ENCODE data around the gene MDM1. TPM values are rescaled to one million over a fixed set of nuclear protein-coding genes. Genes with fewer than 3 reads are reported as not detected.

Gene MDM1
- total and polyA plus RNA-seq, 2 of the 13 experiments (the other 11 are each of a cell fraction or from before 2014, with no cell fraction given) = 4.6 to 15.2 TPM

DNA sequence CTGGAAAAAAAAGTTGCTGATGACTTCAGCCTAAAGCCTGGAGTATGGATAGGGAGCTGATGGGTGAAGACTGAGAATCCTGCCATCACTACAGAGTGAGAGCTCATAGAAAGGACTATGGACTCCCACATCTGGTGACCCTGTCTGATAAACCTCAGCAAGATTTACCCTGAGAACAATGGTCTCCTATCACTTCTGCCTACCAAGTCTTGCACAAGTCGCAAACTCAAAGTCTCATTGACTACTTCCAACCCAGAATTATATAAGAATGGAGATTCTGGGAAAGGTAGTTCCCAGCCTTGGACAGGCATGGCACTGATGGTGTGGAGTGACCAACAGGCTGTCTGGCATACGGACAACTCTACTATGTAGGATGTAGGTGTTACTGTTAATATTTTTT lies 9.7 kb upstream of the MDM1 start (continued):
- TF ChIP-seq THAP11 (CRISPR knock-in tag; IDR thresholded peaks at IDR 0.05) (peak; percentile 80), ZNF468 (CRISPR knock-in tag; IDR thresholded peaks at IDR 0.05) (no peak), KAT2B (IDR thresholded peaks at IDR 0.05; ENCODE audit: borderline replicate concordance, low read depth, low read length) (no peak), CBFB (CRISPR knock-in tag; IDR thresholded peaks at IDR 0.05) (0 out of 2 replicates have a peak, but pooled peaks have one; percentile 10), KDM1A (CRISPR knock-in tag; IDR thresholded peaks at IDR 0.05) (0 out of 2 replicates have a peak, but pooled peaks have one; percentile 43), ZNF776 (CRISPR knock-in tag; IDR thresholded peaks at IDR 0.05) (no peak), ZNF121 (CRISPR knock-in tag; IDR thresholded peaks at IDR 0.05) (no peak), TEAD3 (CRISPR knock-in tag; optimal IDR thresholded peaks at IDR 0.05; ENCODE audit: borderline replicate concordance) (peak; percentile 42), AHR (CRISPR knock-in tag; IDR thresholded peaks at IDR 0.05) (no peak), CEBPB (IDR thresholded peaks at IDR 0.05; ENCODE audit: borderline replicate concordance, low read depth, low read length) (peak; percentile 92), HMG20B (CRISPR knock-in tag; conservative IDR thresholded peaks at IDR 0.05) (peak; percentile 45; the same call in 1 of the 2 replicates), ZNF556 (CRISPR knock-in tag; IDR thresholded peaks at IDR 0.05; ENCODE audit: borderline replicate concordance) (no peak), GPN1 (CRISPR knock-in tag; IDR thresholded peaks at IDR 0.05; ENCODE audit: borderline replicate concordance) (no peak)
- TF ChIP-seq, protein P1, sequence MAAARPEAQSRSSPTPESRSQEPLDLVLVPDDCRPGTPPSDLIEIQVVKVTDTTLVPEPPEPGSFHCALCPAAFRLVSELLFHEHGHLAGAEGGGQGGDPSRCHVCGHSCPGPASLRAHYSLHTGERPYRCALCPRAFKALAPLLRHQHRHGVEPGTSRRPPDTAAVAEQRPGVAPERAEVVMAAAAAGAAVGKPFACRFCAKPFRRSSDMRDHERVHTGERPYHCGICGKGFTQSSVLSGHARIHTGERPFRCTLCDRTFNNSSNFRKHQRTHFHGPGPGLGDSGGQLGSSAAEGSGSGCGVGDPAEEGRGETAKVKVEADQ (CRISPR knock-in tag; IDR thresholded peaks at IDR 0.05; ENCODE audit: borderline replicate concordance) = no peak
- TF ChIP-seq, protein P2, sequence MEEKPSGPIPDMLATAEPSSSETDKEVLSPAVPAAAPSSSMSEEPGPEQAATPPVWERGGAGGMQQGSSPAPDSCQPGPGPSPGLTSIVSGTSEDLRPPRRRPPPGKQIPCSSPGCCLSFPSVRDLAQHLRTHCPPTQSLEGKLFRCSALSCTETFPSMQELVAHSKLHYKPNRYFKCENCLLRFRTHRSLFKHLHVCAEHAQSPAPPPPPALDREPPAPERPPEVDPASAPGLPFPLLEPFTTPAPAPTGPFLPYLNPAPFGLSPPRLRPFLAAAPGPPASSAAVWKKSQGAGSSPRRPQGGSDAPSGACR (CRISPR knock-in tag; IDR thresholded peaks at IDR 0.05) = no peak
- TF ChIP-seq, protein P3, sequence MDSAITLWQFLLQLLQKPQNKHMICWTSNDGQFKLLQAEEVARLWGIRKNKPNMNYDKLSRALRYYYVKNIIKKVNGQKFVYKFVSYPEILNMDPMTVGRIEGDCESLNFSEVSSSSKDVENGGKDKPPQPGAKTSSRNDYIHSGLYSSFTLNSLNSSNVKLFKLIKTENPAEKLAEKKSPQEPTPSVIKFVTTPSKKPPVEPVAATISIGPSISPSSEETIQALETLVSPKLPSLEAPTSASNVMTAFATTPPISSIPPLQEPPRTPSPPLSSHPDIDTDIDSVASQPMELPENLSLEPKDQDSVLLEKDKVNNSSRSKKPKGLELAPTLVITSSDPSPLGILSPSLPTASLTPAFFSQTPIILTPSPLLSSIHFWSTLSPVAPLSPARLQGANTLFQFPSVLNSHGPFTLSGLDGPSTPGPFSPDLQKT (CRISPR knock-in tag; IDR thresholded peaks at IDR 0.05; ENCODE audit: borderline replicate concordance) = no peak
- TF ChIP-seq, protein P4, sequence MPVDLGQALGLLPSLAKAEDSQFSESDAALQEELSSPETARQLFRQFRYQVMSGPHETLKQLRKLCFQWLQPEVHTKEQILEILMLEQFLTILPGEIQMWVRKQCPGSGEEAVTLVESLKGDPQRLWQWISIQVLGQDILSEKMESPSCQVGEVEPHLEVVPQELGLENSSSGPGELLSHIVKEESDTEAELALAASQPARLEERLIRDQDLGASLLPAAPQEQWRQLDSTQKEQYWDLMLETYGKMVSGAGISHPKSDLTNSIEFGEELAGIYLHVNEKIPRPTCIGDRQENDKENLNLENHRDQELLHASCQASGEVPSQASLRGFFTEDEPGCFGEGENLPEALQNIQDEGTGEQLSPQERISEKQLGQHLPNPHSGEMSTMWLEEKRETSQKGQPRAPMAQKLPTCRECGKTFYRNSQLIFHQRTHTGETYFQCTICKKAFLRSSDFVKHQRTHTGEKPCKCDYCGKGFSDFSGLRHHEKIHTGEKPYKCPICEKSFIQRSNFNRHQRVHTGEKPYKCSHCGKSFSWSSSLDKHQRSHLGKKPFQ (CRISPR knock-in tag; IDR thresholded peaks at IDR 0.05; ENCODE audit: insufficient replicate concordance) = no peak
- TF ChIP-seq, protein P5, sequence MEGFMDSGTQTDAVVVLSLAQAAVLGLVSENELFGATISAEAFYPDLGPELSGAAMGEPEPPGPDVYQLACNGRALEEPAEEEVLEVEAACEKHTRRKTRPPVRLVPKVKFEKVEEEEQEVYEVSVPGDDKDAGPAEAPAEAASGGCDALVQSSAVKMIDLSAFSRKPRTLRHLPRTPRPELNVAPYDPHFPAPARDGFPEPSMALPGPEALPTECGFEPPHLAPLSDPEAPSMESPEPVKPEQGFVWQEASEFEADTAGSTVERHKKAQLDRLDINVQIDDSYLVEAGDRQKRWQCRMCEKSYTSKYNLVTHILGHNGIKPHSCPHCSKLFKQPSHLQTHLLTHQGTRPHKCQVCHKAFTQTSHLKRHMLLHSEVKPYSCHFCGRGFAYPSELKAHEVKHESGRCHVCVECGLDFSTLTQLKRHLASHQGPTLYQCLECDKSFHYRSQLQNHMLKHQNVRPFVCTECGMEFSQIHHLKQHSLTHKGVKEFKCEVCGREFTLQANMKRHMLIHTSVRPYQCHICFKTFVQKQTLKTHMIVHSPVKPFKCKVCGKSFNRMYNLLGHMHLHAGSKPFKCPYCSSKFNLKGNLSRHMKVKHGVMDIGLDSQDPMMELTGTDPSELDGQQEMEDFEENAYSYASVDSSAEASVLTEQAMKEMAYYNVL (CRISPR knock-in tag; IDR thresholded peaks at IDR 0.05; ENCODE audit: borderline replicate concordance) = no peak
- TF ChIP-seq, protein P6, sequence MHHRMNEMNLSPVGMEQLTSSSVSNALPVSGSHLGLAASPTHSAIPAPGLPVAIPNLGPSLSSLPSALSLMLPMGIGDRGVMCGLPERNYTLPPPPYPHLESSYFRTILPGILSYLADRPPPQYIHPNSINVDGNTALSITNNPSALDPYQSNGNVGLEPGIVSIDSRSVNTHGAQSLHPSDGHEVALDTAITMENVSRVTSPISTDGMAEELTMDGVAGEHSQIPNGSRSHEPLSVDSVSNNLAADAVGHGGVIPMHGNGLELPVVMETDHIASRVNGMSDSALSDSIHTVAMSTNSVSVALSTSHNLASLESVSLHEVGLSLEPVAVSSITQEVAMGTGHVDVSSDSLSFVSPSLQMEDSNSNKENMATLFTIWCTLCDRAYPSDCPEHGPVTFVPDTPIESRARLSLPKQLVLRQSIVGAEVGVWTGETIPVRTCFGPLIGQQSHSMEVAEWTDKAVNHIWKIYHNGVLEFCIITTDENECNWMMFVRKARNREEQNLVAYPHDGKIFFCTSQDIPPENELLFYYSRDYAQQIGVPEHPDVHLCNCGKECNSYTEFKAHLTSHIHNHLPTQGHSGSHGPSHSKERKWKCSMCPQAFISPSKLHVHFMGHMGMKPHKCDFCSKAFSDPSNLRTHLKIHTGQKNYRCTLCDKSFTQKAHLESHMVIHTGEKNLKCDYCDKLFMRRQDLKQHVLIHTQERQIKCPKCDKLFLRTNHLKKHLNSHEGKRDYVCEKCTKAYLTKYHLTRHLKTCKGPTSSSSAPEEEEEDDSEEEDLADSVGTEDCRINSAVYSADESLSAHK (CRISPR knock-in tag; IDR thresholded peaks at IDR 0.05; ENCODE audit: borderline replicate concordance) = no peak
- TF ChIP-seq, protein P7, sequence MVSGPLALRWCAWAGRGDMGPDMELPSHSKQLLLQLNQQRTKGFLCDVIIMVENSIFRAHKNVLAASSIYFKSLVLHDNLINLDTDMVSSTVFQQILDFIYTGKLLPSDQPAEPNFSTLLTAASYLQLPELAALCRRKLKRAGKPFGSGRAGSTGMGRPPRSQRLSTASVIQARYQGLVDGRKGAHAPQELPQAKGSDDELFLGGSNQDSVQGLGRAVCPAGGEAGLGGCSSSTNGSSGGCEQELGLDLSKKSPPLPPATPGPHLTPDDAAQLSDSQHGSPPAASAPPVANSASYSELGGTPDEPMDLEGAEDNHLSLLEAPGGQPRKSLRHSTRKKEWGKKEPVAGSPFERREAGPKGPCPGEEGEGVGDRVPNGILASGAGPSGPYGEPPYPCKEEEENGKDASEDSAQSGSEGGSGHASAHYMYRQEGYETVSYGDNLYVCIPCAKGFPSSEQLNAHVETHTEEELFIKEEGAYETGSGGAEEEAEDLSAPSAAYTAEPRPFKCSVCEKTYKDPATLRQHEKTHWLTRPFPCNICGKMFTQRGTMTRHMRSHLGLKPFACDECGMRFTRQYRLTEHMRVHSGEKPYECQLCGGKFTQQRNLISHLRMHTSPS (CRISPR knock-in tag; IDR thresholded peaks at IDR 0.05; ENCODE audit: low read depth) = no peak
